Inflammatory macrophage (primary cell): ENCODE measurements around the gene MRM2.
"Not testable (repeated sequence)": the region's sequence is repeated elsewhere in the genome, so short reads cannot be mapped to it uniquely, and the experiment has no call there.

Source experiments
- DNase-seq, 2 donors: peaks; one replicate each; pipeline ENCODE4 v3.0.0-alpha.2; 2020 to 2022
- total RNA-seq, 18 experiments: gene quantifications; one replicate each; lab custom pipeline; 2026; ENCODE audit warnings: mixed read lengths in 6 of 18, inconsistent platforms in 2 of 18; lab: John Stamatoyannopoulos, UW

The MRM2 gene
- total RNA-seq = 0 to 0.53 (median 0.16) reads per million in 18 experiments

DNA sequence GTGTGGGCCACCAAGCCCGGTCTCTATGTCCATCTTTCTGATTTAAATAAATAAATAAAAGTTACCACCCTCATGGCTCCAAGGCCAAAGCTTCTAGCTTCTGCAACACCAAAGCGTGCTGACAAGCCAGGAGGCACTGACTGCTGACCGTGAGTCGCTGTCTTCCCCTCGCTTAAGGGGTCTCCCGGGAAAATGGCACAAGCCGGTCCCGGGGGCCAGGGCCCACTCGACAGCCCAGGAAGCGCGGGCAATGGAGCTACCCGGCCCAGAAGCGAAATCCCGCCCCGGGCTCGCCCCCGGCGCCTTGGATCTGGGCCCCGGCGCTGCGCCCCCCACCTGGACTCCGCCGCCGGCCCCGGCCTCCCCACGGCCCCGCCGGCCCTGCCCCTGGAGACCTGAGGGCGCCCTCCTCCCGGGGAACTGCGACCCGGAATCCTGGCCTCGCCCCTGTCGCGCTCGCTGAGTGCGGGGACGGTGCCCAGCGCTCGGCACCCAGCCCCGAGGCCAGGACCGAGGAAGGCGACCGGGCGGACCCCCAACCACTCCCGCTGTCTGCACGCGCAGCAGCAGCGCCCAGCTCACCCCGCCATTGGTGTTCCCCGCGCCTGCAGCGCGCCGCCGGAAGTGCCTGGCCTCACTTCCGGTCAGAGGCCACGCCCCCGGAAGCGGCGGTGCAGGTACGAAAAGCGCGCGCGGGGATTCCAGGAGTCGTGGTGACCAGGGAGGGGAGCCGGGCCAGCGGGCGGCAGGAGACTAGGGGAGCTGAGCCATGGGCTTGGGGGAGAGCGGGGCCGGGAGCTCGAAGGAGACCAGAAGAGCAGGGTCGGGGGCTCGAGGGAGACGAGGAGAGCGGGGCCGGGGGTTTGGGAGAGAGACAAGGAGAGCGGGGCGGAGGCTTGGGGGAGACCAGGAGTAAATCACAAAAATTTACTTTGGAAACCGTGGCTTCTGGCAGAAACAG lies at the start of gene MRM2, which contains the start of gene NUDT1:
TSS of gene MRM2 (minus strand) at position 626 of the 961 bp plus-strand sequence. CDS start at position 590, 36 bp downstream.
TSS of gene NUDT1 (plus strand) at position 647 of the 961 bp plus-strand sequence. CDS start 2,349 bp downstream, outside the sequence.
- DNase-seq = peak; percentile 75 to 86

DNA sequence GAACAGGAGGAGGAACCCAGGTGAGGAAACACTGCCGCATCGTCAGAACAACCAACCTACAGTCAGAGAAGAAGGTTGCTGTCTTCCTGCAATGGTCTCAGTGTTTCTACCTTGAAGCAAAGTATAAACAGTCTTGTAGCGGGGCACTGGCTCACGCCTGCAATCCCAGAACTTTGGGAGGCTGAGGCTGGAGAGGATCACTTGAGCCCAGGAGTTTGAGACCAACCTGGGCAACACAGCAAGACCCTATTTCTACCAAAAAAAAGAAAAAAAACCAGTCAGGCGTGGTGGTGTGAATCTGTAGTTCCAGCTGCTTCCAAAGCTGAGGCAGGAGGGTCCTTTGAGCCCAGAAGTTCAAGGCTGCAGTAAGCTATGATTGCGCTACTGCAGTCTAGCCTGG lies 48.9 kb upstream of the MRM2 start:
- no peak for DNase-seq

DNA sequence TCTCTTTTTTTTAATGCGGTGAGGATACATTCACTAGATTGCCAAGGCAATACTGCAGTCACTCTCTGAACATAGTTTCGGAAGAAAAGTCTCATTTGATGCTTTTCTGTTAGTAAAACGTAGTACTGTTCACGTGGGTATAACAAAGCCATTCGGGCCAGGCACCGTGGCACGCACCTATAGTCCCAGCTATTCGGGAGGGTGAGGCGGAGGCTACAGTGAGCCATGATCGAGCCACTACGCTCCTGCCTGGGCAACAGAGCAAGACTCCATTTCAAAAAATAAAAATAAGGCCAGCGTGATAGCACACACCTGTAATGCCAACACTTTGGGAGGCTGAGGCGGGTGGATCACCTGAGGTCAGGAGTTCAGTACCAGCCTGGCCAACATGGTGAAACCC lies 47.6 kb upstream of the MRM2 start:
- DNase-seq = no peak

DNA sequence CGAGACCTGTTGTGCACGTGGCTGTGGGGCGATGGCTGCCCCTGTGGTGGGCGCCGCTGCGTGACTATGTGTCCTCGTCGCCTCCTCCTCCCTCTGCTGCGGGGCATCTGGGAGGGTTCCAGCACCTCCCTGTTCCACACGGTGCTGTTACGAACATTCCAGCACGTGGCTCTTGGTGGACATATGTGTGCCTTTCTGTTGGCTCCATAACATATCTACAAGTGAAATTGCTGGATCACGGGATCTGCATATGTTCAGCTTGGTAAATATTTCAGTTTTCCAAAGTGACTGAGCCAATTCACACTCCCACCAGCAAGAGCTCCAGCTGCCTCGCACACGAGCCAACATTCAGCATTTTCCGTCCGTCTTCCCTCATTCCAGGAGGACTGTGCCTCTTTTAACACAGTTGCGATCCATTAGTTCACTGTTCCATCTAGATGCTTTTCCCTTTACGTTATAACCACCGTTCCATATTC lies 47.1 kb upstream of the MRM2 start:
- DNase-seq = no peak

DNA sequence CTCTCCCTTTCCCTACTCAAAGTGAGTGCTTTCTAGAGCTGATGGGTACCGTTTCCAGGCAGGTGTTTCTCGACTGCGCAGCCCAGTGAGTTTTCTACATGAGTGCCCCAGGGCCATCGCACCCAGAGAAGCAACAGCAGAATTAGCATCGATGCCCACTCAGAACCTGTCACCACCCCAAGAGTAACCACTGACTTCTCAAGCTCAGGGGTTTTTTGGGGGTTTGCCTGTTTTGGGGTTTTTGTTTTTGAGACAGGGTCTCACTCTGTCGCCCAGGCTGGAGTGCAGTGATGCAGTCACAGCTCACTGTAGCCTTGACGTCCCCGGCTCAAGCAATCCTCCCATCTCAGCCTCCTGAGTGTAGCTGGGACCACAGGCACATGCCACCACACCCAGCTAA lies 46.5 kb upstream of the MRM2 start:
- DNase-seq = no peak

DNA sequence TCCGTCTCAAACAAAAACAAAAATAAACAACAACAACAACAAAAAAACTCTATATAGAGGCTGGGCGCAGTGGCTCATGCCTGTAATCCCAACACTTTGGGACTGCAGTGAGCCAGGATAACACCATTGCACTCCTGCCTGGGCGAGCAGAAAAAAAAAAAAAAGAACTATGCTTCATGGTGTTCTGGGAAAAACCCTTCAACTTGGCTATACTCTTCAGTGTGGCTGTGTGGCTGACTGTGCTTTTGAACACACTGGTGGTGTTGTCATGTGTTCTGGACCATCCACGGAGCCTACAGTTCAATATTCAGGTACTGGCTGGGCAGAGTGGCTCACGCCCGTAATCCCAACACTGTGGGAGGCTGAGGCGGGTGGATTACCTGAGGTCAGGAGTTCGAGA lies 45.7 kb upstream of the MRM2 start:
- no peak for DNase-seq

DNA sequence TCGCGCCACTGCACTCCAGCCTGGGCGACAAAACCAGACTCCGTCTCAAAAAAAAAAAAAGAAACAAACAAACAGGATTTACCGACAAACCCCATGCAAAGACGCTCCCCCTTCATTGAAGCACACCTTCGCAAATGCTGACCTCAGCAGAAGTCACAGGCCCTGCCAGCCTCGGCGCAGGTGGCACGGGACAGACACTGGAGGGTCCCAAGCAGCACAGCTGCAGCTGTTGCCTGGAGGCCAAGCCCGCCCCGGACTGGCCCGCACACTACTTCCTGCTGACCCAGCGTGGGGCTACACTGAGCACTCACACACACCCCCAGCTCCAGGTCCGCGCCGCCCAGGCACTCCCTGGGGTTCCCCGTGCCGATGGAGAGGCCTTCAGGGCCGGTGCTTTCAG lies 41.1 kb upstream of the MRM2 start:
- DNase-seq = no peak

DNA sequence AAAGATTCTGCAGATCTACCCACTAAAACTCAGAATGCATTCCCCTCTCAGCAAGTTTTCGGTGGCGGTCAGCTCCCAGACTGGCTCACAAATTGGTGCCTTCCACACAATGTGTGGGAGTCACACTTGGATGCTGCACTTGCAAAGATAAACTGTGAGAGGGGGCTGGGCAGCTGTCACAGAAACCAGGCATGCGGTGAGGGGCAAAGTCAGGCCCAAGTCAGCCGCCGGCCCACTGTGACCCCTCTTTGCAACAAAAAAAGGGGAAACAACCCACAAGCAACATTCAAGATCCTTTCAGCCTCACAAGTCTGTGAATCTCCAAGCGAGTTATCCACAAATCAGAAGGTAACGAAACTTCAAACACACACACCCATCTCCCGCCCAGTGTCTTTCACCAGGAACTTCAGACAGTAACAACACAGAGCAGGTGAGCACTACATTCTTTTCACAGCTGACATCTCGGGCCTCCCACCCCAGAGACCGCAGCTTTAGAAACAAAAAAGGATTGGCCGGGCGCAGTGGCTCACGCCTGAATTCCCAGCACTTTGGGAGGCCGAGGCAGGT lies 40.3 kb upstream of the MRM2 start:
- no peak for DNase-seq

DNA sequence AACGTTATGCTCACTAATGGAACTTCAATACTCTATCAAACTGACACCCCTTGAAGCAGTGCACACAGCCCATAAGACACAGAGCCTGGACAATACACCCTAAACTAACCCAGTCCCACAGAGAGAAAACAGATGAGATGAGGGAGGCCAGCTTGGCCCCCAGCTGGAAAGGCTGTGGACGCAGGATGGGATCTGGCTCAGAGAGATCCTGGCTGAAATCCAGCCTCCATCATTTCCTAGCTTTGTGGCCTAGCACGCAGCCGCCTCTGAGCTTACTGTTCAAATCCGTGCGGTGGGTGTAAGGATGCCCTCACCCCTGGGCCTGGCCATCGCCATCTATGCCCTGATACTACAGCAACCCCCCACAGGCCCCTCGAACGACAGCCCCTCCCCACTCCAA lies 39.5 kb upstream of the MRM2 start:
- DNase-seq = no peak

DNA sequence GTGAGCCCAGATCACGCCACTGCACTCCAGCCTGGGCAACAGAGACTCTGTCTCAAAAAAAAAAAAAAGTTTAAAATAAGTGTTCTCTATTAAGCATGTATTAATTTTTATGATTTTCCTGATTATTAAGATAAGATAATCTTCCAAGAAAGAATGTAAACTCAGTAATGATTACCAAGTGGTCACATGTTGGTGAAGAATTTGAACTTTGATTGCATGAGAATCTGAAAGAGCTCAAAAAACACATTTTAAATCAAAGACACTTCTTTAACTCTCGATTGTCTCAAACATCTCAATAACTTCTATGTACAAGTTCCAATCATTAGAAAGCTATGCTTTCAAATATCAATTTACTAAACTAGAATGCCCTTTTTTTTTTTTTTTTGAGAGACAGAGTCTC lies 38.4 kb upstream of the MRM2 start:
- DNase-seq = no peak

DNA sequence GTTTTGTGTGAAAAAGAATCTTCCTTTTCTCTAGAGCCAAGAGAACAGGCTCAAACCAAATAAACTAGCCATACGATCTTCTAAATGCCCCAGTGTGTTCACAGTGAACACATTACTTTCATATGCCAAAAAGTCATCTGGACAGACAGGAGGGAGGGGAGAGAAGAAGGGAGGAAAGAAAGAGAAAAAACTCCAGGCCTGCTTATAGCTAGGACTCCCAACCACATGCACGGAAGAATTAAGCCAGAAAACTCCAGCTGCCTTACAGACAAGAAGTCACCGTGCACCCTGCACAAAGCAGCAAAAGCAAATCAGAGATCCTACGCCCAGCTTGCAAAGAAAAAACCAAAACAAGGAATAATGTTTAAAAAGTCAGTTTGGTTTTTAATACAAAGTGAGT lies 37.9 kb upstream of the MRM2 start:
- DNase-seq = no peak

DNA sequence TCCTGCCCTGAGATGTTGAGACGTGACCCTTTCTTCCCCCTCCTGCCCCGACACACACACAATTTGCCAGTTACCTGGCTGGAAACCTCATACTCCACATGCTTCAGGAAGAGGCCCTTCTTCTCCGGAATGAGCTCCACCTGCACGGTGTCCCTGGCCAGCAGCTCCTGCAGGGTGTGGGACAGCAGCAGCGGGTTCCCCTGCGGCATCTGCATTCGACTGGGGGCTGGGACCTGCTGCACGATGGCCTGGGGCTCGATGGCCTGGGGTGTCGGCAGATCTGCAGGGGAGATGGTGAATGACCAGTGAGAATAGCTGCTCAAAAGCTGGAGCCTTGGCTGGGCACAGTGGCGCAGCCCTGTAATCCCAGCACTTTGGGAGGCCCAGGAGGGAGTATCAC lies 36.0 kb upstream of the MRM2 start:
- no peak for DNase-seq

DNA sequence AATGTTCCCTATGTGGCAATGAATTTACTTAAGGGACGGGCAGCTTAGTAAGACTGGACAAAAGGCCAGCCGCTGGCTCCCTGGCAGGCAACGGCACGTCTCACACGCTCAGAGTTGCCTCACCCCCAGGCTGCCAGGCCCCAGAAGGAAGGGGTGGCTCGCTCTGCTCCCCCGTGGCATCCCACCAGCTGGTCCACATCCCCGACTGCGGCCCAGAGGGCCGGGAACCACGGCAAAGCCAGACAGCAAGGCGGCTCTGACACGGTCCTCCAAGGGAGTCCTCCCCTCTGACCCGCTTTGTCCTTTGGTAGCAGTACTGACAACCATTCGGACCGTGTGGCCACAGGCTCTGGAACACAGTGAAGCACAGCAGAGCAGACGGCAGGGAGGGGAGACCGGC lies 34.1 kb upstream of the MRM2 start:
- no peak for DNase-seq

DNA sequence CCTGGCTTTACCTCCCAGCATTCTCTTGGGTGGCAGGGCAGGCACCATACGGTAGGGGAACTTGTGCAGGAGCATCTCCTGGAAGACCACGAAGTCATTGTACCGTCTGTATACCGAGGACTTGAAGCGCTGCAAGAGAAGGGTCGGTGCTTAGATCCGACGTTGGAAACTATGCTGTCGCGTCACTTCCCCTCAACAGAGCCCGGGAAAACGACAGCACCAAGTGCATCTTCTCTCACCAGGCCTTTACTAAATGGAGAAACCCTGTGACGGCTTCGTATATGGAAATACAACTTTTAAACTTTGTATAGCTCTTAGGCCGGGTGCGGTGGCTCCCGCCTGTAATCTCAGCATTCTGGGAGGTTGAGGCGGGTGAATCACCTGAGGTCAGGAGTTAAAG lies 33.1 kb upstream of the MRM2 start:
- no peak for DNase-seq

DNA sequence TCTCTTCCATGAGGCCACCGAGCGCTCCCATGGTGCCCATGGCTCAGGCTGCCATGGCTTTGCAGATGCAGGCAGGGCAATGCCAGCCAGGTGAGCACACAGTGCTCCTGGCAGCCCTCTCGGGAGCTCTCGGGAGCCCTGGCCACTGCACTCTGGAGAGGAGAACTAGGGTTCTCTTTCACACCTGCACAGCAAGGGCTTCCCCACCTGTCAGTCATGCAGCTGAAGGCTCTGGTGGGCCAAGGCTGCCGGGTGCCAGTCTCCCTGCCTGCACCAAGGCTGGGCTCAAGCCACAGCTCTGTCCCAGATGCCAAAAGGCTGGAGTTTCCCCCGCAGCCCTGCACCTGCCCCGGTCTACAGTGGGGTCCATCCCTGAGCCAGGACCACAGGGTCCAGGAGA lies 32.7 kb upstream of the MRM2 start:
- DNase-seq = no peak

DNA sequence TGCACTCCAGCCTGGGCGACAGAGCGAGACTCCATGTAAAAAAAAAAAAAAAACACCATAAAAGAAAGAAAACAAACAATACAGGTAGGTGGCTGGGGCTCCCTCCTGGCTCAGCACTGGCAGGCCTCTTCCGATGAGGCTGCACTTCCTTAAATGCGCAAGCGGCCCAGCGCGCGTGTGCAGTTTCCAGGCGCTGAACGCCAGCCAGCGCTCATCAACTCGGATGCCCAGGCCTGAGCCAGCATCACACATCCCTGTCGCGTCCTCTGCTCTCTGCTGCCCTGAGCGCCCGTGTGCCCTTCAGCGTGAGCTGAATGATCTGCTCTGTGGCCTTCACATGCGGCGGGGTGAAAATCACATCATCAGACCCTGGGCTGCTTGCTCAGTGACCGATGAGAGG lies 31.9 kb upstream of the MRM2 start:
- no peak for DNase-seq

DNA sequence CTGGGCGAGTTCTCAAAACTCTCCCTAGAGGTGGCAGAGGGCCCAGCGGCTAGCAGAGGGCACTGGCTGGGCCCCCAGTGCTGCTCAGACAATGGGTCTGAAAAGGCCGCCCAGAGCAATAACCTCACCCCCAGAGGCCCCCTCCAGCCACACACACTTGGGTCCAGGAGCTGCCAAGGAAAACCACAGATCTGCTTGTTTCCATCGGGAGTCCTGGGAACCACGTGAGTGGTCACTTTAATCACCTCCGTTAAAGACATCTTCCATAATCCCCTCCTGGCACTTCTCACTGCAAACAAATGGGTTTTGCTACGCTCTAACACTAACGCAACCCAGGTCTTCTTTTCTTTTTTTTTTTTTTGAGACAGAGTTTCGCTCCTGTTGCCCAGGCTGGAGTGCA lies 30.0 kb upstream of the MRM2 start:
- no peak for DNase-seq

DNA sequence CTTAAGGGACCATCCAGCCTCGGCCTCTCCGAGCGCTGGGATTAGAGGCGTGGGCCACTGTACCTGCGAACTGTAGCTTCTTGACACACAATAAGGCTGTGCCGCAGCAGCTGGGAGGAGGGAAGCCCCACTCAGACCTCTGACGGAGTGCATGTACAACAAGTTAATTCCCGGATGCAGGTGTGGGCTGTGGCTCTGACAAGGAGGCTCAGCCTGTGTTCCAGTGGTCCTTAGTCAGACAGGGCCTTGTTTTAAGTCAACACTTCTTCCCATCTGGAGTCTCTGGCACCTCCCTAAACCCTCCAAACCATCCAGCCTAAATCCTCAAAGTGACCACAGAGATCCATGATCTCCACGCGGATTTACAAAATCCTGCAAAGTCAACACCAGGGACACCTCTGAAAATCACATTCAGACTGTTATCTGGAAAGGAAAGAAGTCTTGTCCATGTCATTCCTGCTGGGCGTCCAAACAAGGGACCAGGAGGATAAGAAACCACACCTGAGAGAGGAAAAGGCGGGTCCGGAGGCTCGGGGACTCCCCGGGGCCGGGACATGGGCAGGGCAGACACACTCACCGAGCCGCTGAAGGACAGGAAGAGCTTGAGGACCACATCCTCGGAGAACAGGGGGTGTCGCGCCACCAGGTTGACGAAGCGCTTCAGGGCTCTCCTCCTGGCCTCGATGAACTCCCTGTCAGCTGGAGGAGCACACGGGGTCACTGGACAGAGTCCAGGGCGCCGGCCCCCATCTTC lies 29.4 kb upstream of the MRM2 start:
- no peak for DNase-seq

DNA sequence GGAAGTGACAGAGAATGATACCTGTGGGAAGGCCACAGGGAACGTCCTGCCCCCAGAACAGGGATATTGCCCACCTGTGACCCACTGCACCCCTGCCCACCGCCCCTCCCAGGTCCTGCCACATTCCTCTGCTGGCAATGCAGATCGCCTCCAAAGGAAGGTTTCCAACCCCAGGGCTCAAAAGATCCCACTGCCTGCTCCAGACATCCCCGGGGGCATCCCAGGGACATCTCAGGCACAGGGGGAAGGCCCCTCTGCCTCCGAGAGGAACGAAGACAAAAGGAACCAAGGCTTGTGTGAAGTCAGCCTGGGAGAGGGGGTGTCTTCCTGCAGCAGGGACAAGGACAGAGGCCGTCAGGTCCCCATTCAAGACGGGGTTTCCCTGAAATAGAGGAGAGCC lies 28.5 kb upstream of the MRM2 start:
- no peak for DNase-seq

DNA sequence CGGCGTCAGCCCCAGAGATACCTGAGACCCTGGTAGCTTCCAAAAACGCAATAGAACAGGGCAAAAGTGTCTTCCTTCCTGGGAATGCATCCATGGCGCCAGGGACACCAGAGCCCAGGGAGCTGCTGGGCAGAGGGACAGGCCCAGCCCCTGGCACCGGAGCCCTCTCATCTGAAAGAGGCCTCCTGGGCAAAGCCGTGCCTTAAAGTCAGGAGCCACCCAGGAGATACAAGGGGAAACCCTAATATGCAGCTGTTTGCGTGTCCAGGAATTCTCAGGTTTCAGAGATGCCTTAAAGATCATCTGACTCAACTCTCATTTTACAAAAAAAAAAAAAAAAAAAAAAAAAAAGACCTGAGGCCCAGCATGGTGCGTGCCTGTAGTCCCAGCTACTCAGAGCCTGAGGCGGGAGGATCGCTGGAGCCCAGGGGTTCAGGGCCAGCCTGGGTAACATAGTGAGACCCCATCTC lies 28.0 kb upstream of the MRM2 start:
- DNase-seq = no peak

DNA sequence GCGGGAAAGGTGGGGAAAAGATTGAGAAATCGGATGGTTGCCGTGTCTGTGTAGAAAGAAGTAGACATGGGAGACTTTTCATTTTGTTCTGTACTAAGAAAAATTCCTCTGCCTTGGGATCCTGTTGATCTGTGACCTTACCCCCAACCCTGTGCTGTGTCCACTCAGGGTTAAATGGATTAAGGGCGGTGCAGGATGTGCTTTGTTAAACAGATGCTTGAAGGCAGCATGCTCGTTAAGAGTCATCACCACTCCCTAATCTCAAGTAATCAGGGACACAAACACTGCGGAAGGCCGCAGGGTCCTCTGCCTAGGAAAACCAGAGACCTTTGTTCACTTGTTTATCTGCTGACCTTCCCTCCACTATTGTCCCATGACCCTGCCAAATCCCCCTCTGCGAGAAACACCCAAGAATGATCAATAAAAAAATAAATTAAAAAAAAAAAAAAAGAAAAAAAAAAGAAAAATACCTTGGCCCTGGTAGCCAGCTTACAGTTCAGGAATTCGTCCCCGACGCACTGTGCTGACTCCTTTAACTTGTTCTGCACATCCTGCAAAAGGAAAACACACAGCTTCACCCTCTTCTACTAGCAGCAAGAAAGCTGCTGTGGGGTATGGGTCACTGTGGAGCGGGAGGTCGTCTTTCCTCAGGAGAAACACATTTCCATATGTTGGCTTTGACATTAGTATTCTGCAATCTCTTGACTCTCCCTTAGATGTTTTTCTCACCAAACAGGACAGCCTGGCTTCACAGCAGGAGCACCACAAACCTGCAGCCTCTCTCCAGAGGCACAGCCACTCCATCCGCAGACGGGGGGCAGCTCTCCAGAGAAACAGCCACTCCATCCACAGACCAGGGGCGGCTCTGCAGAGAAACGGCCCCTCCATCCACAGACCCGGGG lies 27.3 kb upstream of the MRM2 start:
- not testable (repeated sequence) for DNase-seq

DNA sequence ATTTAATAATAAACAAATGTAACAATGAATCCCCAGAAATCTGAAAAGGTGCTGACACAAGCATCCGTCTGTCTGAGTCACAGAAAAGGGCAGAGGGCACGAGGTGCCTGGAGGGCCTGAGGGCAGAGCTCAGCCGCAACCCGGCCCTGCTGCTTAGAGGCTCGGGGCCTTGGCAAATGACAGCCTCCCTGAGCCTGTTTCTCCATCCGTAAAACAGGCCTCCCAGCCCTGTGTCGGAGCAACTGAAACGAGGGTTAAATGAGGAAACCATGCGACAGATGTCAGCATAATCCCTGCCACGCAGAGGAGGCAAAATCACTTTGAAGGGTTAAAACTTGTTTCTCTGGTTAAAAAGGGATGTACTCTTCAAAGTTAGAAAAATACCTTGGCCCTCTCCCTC lies 24.9 kb upstream of the MRM2 start:
- no peak for DNase-seq
